ENCODE data around the gene EEPD1. TPM values are rescaled to one million over a fixed set of nuclear protein-coding genes. Genes with fewer than 3 reads are reported as not detected.

EEPD1 gene
- polyA plus RNA-seq, 3 donors, result 9.1 to 23.6 (median 9.3) TPM

GRCh38 chr7:36204044-36204663, 51.1 kb downstream of the EEPD1 start:
- H3K27ac ChIP-seq (ENCODE audit: low read depth, low read length), result no peak overlapping the region

GRCh38 chr7:36204929-36205635, 52.0 kb downstream of the EEPD1 start:
- WGBS, 3 donors, result 77 to 85% (median 81%) methylated on average over 6 of the region's 6 CpGs
- no peak overlapping the region for H3K27ac ChIP-seq (ENCODE audit: low read depth, low read length)

More at GRCh38 chr7:36204044-36204663, 51.1 kb downstream of the EEPD1 start:
- 83 to 92% (median 92%) methylated on average over 5 of the region's 5 CpGs for WGBS, 3 donors

- WGBS, 3 donors, result 82 to 91% (median 89%) methylated on average over 6 of the region's 6 CpGs
Observed at GRCh38 chr7:36205803-36206202, 52.7 kb downstream of the EEPD1 start.

GRCh38 chr7:36207451-36208291, 54.6 kb downstream of the EEPD1 start:
- 35 to 67% (median 45%) methylated on average over 10 of the region's 10 CpGs for whole genome bisulfite sequencing, 3 donors
- H3K27ac ChIP-seq (ENCODE audit: low read depth, low read length), result no peak overlapping the region

More at GRCh38 chr7:36205803-36206202, 52.7 kb downstream of the EEPD1 start:
- H3K27ac ChIP-seq (ENCODE audit: low read depth, low read length), result no peak overlapping the region

- no peak overlapping the region for H3K27ac ChIP-seq (ENCODE audit: low read depth, low read length)
Observed at GRCh38 chr7:36208426-36208825, 55.4 kb downstream of the EEPD1 start.

GRCh38 chr7:36208997-36209813, 56.2 kb downstream of the EEPD1 start:
- no peak overlapping the region for H3K27ac ChIP-seq (ENCODE audit: low read depth, low read length)
- WGBS, 3 donors, result 65 to 88% (median 80%) methylated on average over 9 of the region's 9 CpGs

GRCh38 chr7:36209814-36210183, 56.7 kb downstream of the EEPD1 start:
- 31 to 74% (median 39%) methylated on average over 5 of the region's 5 CpGs for WGBS, 3 donors
- H3K27ac ChIP-seq (ENCODE audit: low read depth, low read length), result no peak overlapping the region

GRCh38 chr7:36210291-36210922, 57.4 kb downstream of the EEPD1 start:
- H3K27ac ChIP-seq (ENCODE audit: low read depth, low read length), result no peak overlapping the region
- WGBS, 3 donors, result 79 to 91% (median 82%) methylated on average over 5 of the region's 5 CpGs

- H3K27ac ChIP-seq (ENCODE audit: low read depth, low read length), result no peak overlapping the region
- 80 to 82% (median 82%) methylated on average over 23 of the region's 23 CpGs for WGBS, 3 donors
Observed at GRCh38 chr7:36214608-36215456, 61.8 kb downstream of the EEPD1 start.

GRCh38 chr7:36215457-36215765, 62.4 kb downstream of the EEPD1 start:
- WGBS, 3 donors, result 89 to 97% (median 93%) methylated on average over 2 of the region's 2 CpGs
- H3K27ac ChIP-seq (ENCODE audit: low read depth, low read length), result no peak overlapping the region

- WGBS, 3 donors, result 69 to 79% (median 72%) methylated on average over 4 of the region's 4 CpGs
- no peak overlapping the region for H3K27ac ChIP-seq (ENCODE audit: low read depth, low read length)
Observed at GRCh38 chr7:36216063-36216684, 63.1 kb downstream of the EEPD1 start.

GRCh38 chr7:36217211-36217960, 64.3 kb downstream of the EEPD1 start:
- 93 to 99% (median 94%) methylated on average over 4 of the region's 4 CpGs for WGBS, 3 donors
- H3K27ac ChIP-seq (ENCODE audit: low read depth, low read length), result no peak overlapping the region

GRCh38 chr7:36217961-36218284, 64.9 kb downstream of the EEPD1 start:
- WGBS, 3 donors, result 56 to 82% (median 63%) methylated on average over 5 of the region's 5 CpGs

GRCh38 chr7:36219429-36219828, 66.4 kb downstream of the EEPD1 start:
- WGBS, 3 donors, result 91 to 96% (median 94%) methylated on average over 1 of the region's 1 CpG
- H3K27ac ChIP-seq (ENCODE audit: low read depth, low read length), result no peak overlapping the region

More at GRCh38 chr7:36217961-36218284, 64.9 kb downstream of the EEPD1 start:
- no peak overlapping the region for H3K27ac ChIP-seq (ENCODE audit: low read depth, low read length)

- H3K27ac ChIP-seq (ENCODE audit: low read depth, low read length), result no peak overlapping the region
Observed at GRCh38 chr7:36223851-36224250, 70.8 kb downstream of the EEPD1 start.
